Measurements from ENCODE around the gene SHISA7.
"Not testable (repeated sequence)": the region's sequence is repeated elsewhere in the genome, so short reads cannot be mapped to it uniquely, and the experiment has no call there.

SHISA7 gene

DNA sequence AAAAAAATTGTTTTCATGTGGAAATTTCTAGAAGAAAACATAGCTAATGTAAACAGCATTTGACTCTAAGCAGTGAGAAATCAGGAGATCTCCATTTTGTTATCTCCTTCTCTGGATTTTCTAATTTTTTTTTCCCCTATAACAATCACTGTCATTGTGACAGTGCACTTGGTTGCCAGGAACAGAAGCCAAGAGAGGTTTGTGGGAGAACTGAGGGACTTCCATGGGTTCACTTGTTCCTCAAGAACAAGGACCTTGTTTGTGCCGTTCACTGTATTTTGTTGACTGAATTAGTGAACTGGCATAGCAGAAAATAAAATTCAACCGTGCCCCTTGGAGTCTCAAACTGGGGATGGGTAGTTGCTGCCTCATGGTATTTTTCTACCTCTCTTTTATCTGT lies 17.1 kb downstream of the SHISA7 start:
- Histone ChIP-seq H3K27ac (ENCODE audit: low read depth, low read length) (no peak overlapping the region), H3K9ac (ENCODE audit: low read length) (no peak overlapping the region), H3K4me1 (ENCODE audit: control insufficient read depth, insufficient read depth, low read length) (no peaks in the 10 kb centered on the region), H3K36me3 (ENCODE audit: control insufficient read depth, insufficient read depth, low read length) (no peaks in the 10 kb centered on the region), H3K4me3 (ENCODE audit: low read length) (no peak overlapping the region), H3K27me3 (ENCODE audit: control insufficient read depth, insufficient read depth, low read length) (peaks cover 7% of the 10 kb centered on the region)

DNA sequence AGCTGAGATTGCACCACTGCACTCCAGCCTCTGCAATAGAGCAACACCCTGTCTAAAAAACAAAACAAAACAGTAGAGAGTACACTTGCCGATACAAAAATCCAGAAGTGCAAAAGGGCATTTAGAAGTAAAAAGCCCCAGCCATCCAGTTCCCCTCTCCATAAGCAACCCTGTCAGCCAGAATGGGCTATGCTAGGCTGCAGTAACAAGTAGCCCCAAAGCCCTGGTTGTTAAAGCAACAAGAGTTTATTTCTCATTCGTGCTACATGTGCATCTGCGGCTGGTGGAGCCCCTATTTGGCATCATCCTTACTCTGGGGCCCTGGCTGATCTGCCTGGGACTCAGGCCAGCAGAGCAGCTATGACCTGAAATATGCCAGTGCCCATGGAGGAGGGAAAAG lies 18.6 kb downstream of the SHISA7 start:
- no peak overlapping the region for H3K4me3 ChIP-seq (ENCODE audit: low read length)
- peaks cover 9% of the 10 kb centered on the region for H3K27me3 ChIP-seq (ENCODE audit: control insufficient read depth, insufficient read depth, low read length)
- H3K9ac ChIP-seq (ENCODE audit: low read length): no peak overlapping the region
- H3K27ac ChIP-seq (ENCODE audit: low read depth, low read length): no peak overlapping the region
- no peaks in the 10 kb centered on the region for H3K4me1 ChIP-seq (ENCODE audit: control insufficient read depth, insufficient read depth, low read length)
- no peaks in the 10 kb centered on the region for H3K36me3 ChIP-seq (ENCODE audit: control insufficient read depth, insufficient read depth, low read length)

DNA sequence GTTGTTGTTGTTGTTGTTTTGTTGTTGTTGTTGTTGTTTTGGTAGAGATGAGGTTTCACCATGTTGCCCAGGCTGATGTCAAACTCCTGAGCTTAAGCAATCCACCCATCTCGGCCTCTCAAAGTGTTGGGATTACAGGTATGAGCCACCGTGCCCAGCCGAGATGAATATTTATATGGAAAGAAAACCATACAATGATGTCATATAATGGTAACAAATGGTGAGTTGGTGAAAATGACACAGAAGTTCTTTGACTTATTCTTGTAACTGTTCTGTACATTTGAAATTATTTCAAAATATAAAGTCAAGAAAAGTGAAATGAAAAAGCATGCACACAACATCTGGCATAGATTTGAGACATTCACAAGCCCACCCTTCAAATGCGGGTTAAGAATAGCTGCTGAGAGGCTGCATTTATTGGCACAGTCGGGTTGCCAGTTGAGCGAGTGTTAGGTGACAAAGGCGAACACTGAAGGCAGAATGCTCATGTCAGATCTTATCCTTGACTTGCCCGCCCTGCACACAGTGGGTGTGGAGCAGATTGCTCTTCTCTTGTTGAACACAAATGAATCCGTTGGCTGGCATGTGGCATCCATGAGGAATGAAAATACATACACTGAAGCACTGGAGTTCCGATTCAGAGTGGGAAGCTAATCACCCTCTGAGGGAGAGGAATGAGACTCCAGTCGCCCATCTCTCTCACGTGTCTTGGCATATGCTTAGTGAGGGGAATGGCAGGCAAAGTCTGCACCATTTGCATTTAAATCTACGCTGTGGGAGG lies 19.7 kb downstream of the SHISA7 start:
- no peak overlapping the region for H3K4me3 ChIP-seq (ENCODE audit: low read length)
- no peaks in the 10 kb centered on the region for H3K36me3 ChIP-seq (ENCODE audit: control insufficient read depth, insufficient read depth, low read length)
- no peak overlapping the region for H3K27ac ChIP-seq (ENCODE audit: low read depth, low read length)
- H3K4me1 ChIP-seq (ENCODE audit: control insufficient read depth, insufficient read depth, low read length): no peaks in the 10 kb centered on the region
- H3K27me3 ChIP-seq (ENCODE audit: control insufficient read depth, insufficient read depth, low read length): peaks cover 11% of the 10 kb centered on the region
- no peak overlapping the region for H3K9ac ChIP-seq (ENCODE audit: low read length)

DNA sequence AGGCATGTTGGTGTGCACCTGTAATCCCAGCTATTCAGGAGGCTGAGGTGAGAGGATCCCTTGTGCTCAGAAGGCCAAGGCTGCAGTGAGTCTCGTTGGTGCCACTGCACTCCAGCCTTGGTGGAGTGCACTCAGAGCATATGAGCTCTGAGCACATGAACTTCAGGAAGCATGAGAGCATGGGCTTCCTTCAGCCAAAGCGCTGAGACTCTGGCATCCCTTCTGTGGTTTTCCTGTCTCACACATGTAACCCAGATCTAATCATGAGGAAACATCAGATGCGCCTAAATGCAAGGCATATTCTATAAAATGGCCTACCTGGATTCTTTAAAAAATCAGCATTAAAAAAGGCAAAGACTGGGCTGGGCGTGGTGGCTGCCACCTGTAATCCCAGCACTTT lies 21.8 kb downstream of the SHISA7 start:
- H3K4me3 ChIP-seq (ENCODE audit: low read length); H3K4me1 ChIP-seq (ENCODE audit: control insufficient read depth, insufficient read depth, low read length); H3K27ac ChIP-seq (ENCODE audit: low read depth, low read length); H3K36me3 ChIP-seq (ENCODE audit: control insufficient read depth, insufficient read depth, low read length); H3K9ac ChIP-seq (ENCODE audit: low read length): not testable (repeated sequence)
- H3K27me3 ChIP-seq (ENCODE audit: control insufficient read depth, insufficient read depth, low read length): peaks cover 11% of the 10 kb centered on the region

DNA sequence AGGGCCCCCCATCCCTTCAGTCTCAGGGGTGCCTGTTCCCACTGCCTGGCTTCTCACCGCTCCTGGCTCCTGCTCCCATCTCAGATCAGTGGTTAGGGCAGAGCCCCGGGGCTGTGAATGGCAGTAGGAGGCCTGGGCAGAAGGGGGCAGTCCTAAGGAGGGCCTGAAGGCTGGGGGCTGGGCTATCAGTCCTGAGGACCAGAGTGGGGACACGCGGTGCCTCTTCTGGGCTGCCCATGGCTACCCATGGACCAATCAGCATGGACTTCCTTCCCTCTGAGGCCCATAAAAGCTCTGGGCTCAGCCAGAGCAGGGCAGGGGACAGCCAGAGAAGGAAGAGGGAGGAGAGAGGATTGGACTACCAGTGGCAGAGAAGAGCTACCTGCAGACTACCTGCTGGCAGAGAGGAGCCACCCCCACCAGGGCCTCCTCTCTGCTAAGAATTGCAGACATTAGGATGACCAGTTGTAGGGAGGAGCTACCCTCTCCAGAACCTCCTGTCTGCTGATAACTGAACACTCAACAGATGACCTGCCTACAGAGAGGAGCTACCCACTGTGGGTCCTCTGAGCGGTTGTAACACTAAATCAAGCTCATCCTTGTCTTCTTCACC lies 23.4 kb downstream of the SHISA7 start:
- no peak overlapping the region for H3K27ac ChIP-seq (ENCODE audit: low read depth, low read length)
- no peaks in the 10 kb centered on the region for H3K4me1 ChIP-seq (ENCODE audit: control insufficient read depth, insufficient read depth, low read length)
- H3K4me3 ChIP-seq (ENCODE audit: low read length): no peak overlapping the region
- no peak overlapping the region for H3K9ac ChIP-seq (ENCODE audit: low read length)
- no peaks in the 10 kb centered on the region for H3K36me3 ChIP-seq (ENCODE audit: control insufficient read depth, insufficient read depth, low read length)
- H3K27me3 ChIP-seq (ENCODE audit: control insufficient read depth, insufficient read depth, low read length): peaks cover 13% of the 10 kb centered on the region

DNA sequence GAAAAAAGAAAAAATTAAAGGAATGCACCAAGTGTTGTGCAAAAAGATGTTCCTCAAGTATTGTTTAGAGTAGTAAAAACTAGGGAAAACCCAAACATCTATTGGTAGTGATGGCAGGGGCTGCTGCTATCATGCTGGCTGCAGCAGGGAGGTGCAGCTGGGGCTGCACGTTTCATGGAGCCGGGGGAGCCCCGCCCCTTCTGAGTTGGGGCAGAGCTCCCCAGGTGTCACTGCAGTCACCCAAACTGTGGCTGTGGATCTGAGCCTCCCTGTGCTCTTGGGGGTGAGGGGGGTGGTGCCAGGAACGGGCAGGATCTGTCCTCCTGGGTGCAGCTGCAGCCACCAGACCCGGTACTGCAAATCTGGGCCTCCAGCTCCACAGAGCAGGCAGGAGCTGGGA lies 24.0 kb downstream of the SHISA7 start:
- Histone ChIP-seq H3K27me3 (ENCODE audit: control insufficient read depth, insufficient read depth, low read length) (peaks cover 10% of the 10 kb centered on the region), H3K27ac (ENCODE audit: low read depth, low read length) (no peak overlapping the region), H3K4me1 (ENCODE audit: control insufficient read depth, insufficient read depth, low read length) (no peaks in the 10 kb centered on the region), H3K36me3 (ENCODE audit: control insufficient read depth, insufficient read depth, low read length) (no peaks in the 10 kb centered on the region), H3K4me3 (ENCODE audit: low read length) (no peak overlapping the region), H3K9ac (ENCODE audit: low read length) (no peak overlapping the region)

DNA sequence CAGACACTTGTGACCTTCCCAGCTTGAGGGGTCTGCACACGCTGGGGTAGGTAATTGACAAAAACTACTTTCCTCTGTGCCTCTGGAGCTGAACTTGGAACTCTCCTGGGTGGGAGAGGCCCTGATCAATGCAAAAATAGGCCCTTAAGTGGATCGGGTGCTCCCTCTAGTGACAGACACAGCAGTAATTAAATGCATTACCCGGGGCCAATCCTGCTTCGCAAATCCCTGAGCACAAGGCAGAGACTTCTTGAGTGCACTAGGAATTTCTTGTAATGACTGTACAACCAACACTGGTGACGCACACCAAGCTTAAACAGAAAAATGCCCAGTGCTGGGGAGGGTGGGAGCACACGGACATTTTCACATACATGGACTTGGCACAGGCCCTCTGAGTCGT lies 24.9 kb downstream of the SHISA7 start:
- no peak overlapping the region for H3K27ac ChIP-seq (ENCODE audit: low read depth, low read length)
- no peak overlapping the region for H3K4me3 ChIP-seq (ENCODE audit: low read length)
- no peak overlapping the region for H3K9ac ChIP-seq (ENCODE audit: low read length)

DNA sequence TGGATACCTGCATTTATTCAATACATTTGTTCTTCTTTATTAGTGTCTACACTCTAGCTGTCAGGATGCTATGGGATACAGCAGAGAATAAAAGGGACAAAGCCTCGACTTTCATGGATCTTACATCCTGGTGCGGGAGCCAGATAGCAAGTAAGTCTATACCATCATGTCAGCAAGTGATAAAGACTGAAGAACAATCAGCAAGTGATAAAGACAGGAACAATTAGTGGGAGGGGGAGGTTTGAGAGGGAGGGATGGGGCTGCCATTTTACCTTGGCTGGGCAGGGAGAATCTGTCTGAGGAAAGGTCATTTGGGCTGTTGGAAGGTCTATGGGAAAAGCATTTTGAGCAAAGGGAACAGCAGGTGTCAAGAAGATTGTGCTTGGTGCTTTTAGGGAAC lies 32.9 kb downstream of the SHISA7 start:
- no peak overlapping the region for H3K4me3 ChIP-seq (ENCODE audit: low read length)
- H3K27me3 ChIP-seq (ENCODE audit: control insufficient read depth, insufficient read depth, low read length): peaks cover 2% of the 10 kb centered on the region
- peaks cover 7% of the 10 kb centered on the region for H3K4me1 ChIP-seq (ENCODE audit: control insufficient read depth, insufficient read depth, low read length)

More for the DNA sequence above, 24.9 kb downstream of the SHISA7 start:
- no peaks in the 10 kb centered on the region for H3K4me1 ChIP-seq (ENCODE audit: control insufficient read depth, insufficient read depth, low read length)
- H3K36me3 ChIP-seq (ENCODE audit: control insufficient read depth, insufficient read depth, low read length): no peaks in the 10 kb centered on the region
- peaks cover 10% of the 10 kb centered on the region for H3K27me3 ChIP-seq (ENCODE audit: control insufficient read depth, insufficient read depth, low read length)

DNA sequence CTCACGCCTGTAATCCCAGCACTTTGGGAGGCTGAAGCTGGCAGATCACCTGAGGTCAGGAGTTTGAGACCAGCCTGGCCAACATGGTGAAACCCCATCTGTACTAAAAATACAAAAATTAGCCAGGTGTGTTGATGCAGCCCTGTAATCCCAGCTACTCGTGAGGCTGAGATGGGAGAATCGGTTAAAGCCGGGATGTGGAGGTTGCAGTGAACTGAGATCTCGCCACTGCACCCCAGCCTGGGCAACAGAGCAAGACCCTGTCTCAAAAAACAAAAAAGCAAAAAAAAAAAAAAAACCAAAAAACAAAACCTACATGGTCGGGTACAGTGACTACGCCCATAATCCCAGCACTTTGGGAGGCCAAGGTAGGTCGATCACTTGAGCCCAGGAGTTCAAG lies 33.9 kb downstream of the SHISA7 start:
- not testable (repeated sequence) for H3K4me3 ChIP-seq (ENCODE audit: low read length); H3K27ac ChIP-seq (ENCODE audit: low read depth, low read length); H3K9ac ChIP-seq (ENCODE audit: low read length); H3K36me3 ChIP-seq (ENCODE audit: control insufficient read depth, insufficient read depth, low read length); H3K27me3 ChIP-seq (ENCODE audit: control insufficient read depth, insufficient read depth, low read length); H3K4me1 ChIP-seq (ENCODE audit: control insufficient read depth, insufficient read depth, low read length)

More for the DNA sequence above, 32.9 kb downstream of the SHISA7 start:
- Histone ChIP-seq H3K36me3 (ENCODE audit: control insufficient read depth, insufficient read depth, low read length) (no peaks in the 10 kb centered on the region), H3K27ac (ENCODE audit: low read depth, low read length) (no peak overlapping the region), H3K9ac (ENCODE audit: low read length) (no peak overlapping the region)

DNA sequence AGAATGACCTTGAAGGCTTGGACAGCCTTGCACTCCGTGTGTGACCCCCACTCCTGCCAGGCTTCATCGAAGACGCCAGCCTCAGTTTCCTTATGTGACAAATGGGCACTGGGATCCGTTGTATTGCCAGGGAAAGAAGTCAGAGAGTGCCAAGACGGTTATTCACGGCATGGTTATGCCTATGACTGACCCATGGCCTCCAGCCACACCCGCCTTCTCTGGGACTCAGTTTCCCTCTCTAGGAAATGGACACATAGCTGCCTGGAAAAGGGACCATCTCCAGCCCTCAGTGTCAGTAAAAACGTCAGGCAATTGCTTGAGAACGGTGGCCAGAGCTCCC lies 34.6 kb downstream of the SHISA7 start:
- Histone ChIP-seq H3K36me3 (ENCODE audit: control insufficient read depth, insufficient read depth, low read length) (peaks cover 4% of the 10 kb centered on the region), H3K4me3 (ENCODE audit: low read length) (peak overlapping the region; percentile 67), H3K27me3 (ENCODE audit: control insufficient read depth, insufficient read depth, low read length) (no peaks in the 10 kb centered on the region), H3K9ac (ENCODE audit: low read length) (no peak overlapping the region), H3K27ac (ENCODE audit: low read depth, low read length) (peak overlapping the region; percentile 98), H3K4me1 (ENCODE audit: control insufficient read depth, insufficient read depth, low read length) (peaks cover 7% of the 10 kb centered on the region)

DNA sequence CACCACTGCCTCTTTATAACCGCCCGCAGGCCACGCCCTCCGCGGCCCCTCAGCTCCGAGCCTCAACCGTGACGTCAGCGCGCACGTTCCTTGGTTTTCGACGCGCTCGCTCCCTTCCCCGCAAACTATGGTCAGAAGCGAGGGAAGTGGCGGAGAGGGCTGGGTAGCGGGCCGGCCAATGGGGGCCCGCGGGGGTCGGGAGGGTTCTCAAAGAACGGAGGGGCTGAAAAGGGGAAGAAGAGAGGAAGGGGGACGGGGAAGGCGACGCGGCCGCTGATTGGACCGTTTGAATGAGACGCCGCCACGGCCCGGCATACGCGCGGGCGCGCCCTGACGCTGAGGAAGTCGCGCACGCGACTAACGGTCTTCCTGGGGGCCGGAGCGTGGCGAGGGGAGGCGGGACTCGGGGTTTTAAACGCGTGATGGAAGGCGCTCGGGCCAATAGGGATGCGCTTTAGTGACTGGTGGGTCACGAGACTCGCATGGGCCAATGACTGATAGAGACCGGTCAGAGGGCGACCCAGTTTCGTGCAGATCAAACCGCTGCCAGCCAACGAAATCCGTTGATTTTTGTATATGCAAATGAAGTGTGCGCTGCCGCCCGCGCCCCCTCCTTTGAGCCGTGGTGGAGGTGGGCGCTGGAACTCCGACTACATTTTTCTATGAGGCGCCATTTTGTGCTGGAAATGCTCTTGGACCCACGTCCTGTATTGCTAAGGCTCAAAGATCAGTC lies 35.1 kb downstream of the SHISA7 start:
- no peaks in the 10 kb centered on the region for H3K27me3 ChIP-seq (ENCODE audit: control insufficient read depth, insufficient read depth, low read length)
- H3K36me3 ChIP-seq (ENCODE audit: control insufficient read depth, insufficient read depth, low read length): peaks cover 4% of the 10 kb centered on the region
- peak overlapping the region; percentile 78 for H3K4me3 ChIP-seq (ENCODE audit: low read length)
- no peak overlapping the region for H3K9ac ChIP-seq (ENCODE audit: low read length)
- peak overlapping the region; percentile 98 for H3K27ac ChIP-seq (ENCODE audit: low read depth, low read length)
- peaks cover 7% of the 10 kb centered on the region for H3K4me1 ChIP-seq (ENCODE audit: control insufficient read depth, insufficient read depth, low read length)

DNA sequence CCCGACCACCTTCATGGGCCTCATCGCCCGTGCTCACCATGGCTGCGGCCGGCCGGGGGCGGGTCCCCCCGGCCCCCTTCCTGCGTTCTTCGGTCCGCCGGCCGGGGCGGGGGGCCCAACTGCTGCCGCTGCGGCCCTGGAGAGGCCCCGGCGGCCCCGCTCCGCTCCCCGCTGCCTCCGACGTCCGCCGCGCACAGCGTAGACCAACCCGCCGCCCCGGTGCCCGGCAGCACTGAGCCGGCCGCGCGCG lies 35.6 kb downstream of the SHISA7 start, which contains the start of gene UBE2S:
UBE2S (minus strand) TSS at position 239 of the 250 bp plus-strand sequence; CDS start at position 40, 199 bp downstream.
- Histone ChIP-seq H3K9ac (ENCODE audit: low read length) (peak within 1 kb of the TSS; percentile 45), H3K4me3 (ENCODE audit: low read length) (peak within 1 kb of the TSS; percentile 78), H3K27ac (ENCODE audit: low read depth, low read length) (peak within 1 kb of the TSS; percentile 98)
- not testable (repeated sequence) for H3K36me3 ChIP-seq (ENCODE audit: control insufficient read depth, insufficient read depth, low read length); H3K27me3 ChIP-seq (ENCODE audit: control insufficient read depth, insufficient read depth, low read length); H3K4me1 ChIP-seq (ENCODE audit: control insufficient read depth, insufficient read depth, low read length)

Data from rectal smooth muscle tissue (tissue), 1 donor.